ENCODE measurements around the gene ACTG2.

ACTG2 gene

GRCh38 chr2:73913414-73914054, 20.7 kb downstream of the ACTG2 start:
- TF ChIP-seq, protein P1, sequence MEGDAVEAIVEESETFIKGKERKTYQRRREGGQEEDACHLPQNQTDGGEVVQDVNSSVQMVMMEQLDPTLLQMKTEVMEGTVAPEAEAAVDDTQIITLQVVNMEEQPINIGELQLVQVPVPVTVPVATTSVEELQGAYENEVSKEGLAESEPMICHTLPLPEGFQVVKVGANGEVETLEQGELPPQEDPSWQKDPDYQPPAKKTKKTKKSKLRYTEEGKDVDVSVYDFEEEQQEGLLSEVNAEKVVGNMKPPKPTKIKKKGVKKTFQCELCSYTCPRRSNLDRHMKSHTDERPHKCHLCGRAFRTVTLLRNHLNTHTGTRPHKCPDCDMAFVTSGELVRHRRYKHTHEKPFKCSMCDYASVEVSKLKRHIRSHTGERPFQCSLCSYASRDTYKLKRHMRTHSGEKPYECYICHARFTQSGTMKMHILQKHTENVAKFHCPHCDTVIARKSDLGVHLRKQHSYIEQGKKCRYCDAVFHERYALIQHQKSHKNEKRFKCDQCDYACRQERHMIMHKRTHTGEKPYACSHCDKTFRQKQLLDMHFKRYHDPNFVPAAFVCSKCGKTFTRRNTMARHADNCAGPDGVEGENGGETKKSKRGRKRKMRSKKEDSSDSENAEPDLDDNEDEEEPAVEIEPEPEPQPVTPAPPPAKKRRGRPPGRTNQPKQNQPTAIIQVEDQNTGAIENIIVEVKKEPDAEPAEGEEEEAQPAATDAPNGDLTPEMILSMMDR (conservative IDR thresholded peaks at IDR 0.05; ENCODE audit: control insufficient read depth, insufficient read depth, low read depth, low read length) = no peak
- DNase-seq (ENCODE audit: low read depth) = no peak
- H3K4me3 ChIP-seq (ENCODE audit: control insufficient read depth, low read depth, low read length) = no peak overlapping the region

DNA sequence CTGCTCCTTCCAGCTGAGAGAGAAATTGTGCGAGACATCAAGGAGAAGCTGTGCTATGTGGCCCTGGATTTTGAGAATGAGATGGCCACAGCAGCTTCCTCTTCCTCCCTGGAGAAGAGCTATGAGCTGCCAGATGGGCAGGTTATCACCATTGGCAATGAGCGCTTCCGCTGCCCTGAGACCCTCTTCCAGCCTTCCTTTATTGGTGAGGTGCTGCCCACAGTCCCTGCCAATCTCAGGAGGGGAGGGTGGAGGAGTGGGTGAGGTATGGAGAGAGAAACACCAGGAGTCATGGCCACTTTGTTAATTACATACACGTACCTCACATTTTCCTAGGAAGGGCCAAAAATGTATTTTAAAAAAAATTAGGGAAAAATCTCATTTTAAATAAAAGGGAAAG, 21.9 kb downstream of the ACTG2 start:
- DNase-seq (ENCODE audit: low read depth) = no peak
- TF ChIP-seq, protein P1 (conservative IDR thresholded peaks at IDR 0.05; ENCODE audit: control insufficient read depth, insufficient read depth, low read depth, low read length) = no peak

DNA sequence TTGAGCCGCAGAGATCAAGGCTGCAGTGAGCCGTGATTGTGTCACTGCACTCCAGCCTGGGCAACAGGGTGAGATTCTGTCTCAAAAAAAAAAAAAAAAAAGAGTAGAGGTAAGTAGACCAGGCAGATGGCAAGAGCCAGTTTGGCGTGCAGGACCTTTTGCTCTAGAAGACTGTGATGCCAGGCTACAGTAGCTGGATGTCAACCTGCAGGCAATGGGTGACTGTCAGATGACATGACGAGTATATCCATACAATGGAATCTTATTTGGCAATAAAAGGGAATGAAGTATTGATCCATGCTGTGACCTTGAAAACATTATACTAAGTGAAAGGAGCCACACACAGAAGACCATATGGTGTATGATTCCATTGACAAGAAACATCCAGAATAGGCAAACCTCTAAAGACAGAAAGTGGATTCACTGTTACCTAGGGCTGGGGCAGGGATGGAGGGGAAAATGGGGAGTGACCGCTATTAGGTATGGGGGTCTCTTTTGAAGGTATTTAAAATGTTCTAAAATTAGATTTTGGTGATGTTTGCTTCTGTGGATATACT, 22.7 kb downstream of the ACTG2 start:
- no peak overlapping the region for H3K4me3 ChIP-seq (ENCODE audit: control insufficient read depth, low read depth, low read length)
- TF ChIP-seq, protein P1 (conservative IDR thresholded peaks at IDR 0.05; ENCODE audit: control insufficient read depth, insufficient read depth, low read depth, low read length) = no peak
- no peak for DNase-seq (ENCODE audit: low read depth)

More for the DNA sequence above, 21.9 kb downstream of the ACTG2 start:
- no peak overlapping the region for H3K4me3 ChIP-seq (ENCODE audit: control insufficient read depth, low read depth, low read length)

- DNase-seq (ENCODE audit: low read depth) = no peak
- no peak overlapping the region for H3K4me3 ChIP-seq (ENCODE audit: control insufficient read depth, low read depth, low read length)
- TF ChIP-seq, protein P1 (conservative IDR thresholded peaks at IDR 0.05; ENCODE audit: control insufficient read depth, insufficient read depth, low read depth, low read length) = no peak
Measured at GRCh38 chr2:73916666-73917065, 23.9 kb downstream of the ACTG2 start.

DNA sequence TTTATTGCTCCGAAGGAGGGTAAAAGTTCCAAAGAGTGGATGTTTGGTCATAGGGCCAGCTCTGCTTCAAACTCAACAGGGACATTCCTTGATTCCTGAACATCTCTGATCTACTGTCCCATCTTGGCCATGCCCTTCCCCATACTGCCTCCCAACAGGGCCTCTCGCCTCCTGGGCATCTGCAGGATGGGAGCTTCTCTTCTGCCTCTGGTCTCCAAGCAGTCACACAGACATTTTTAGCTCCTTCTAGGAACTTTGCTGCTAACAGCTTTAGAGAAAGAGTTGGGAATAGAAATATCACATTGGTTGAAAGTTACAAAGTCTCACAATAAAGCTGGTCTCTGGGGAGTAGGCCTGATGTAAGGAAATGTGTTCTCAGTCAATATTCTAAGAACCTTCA, 24.5 kb downstream of the ACTG2 start:
- no peak for DNase-seq (ENCODE audit: low read depth)
- no peak overlapping the region for H3K4me3 ChIP-seq (ENCODE audit: control insufficient read depth, low read depth, low read length)
- TF ChIP-seq, protein P1 (conservative IDR thresholded peaks at IDR 0.05; ENCODE audit: control insufficient read depth, insufficient read depth, low read depth, low read length) = no peak

GRCh38 chr2:73917696-73918207, 24.9 kb downstream of the ACTG2 start:
- DNase-seq (ENCODE audit: low read depth) = no peak
- TF ChIP-seq, protein P1 (conservative IDR thresholded peaks at IDR 0.05; ENCODE audit: control insufficient read depth, insufficient read depth, low read depth, low read length) = no peak
- H3K4me3 ChIP-seq (ENCODE audit: control insufficient read depth, low read depth, low read length) = no peak overlapping the region
